HFF-Myc (cell line): ENCODE measurements around the gene TMEM200B.
"Not testable (repeated sequence)": the region's sequence is repeated elsewhere in the genome, so short reads cannot be mapped to it uniquely, and the experiment has no call there.

Experiments used
- DNase-seq: peaks from one replicate; pipeline ENCODE4 v3.0.0-alpha.2; 2011; ENCODE audit warnings: low read depth; ENCODE audit errors: extremely low read depth
- H3K4me3 ChIP-seq: replicated peaks from 2 replicates; pipeline ENCODE4 v1.5.1; 2011; ENCODE audit warnings: low read depth, mild to moderate bottlenecking, control low read depth, low read length
- CTCF ChIP-seq: IDR thresholded peaks from 2 replicates; pipeline ENCODE4 v1.5.1; 2012; ENCODE audit warnings: mild to moderate bottlenecking, low read depth, low read length, control low read depth; ENCODE audit errors: missing control alignments

The TMEM200B gene

GRCh38 chr1:29113413-29114117, 10.1 kb downstream of the TMEM200B start:
- H3K4me3 ChIP-seq, result no peak overlapping the region
- DNase-seq, result no peak
- no peak for TF ChIP-seq CTCF

- H3K4me3 ChIP-seq, result no peak overlapping the region
- no peak for TF ChIP-seq CTCF
- DNase-seq, result no peak
Observed at GRCh38 chr1:29112705-29113412, 10.8 kb downstream of the TMEM200B start.

- not testable (repeated sequence) for H3K4me3 ChIP-seq, DNase-seq
Observed at GRCh38 chr1:29108041-29108440, 15.7 kb downstream of the TMEM200B start.

- TF ChIP-seq CTCF, result no peak
- no peak for DNase-seq
- no peak overlapping the region for H3K4me3 ChIP-seq
Observed at GRCh38 chr1:29105822-29106221, 17.9 kb downstream of the TMEM200B start.

- H3K4me3 ChIP-seq, result no peak overlapping the region
- no peak for DNase-seq
- TF ChIP-seq CTCF, result no peak
Observed at GRCh38 chr1:29100487-29100886, 23.2 kb downstream of the TMEM200B start.

- H3K4me3 ChIP-seq, result no peak overlapping the region
- no peak for TF ChIP-seq CTCF
- DNase-seq, result no peak
Observed at GRCh38 chr1:29099286-29099685, 24.4 kb downstream of the TMEM200B start.

- no peak for TF ChIP-seq CTCF
- DNase-seq, result no peak
- H3K4me3 ChIP-seq, result no peak overlapping the region
Observed at GRCh38 chr1:29096231-29096886, 27.3 kb downstream of the TMEM200B start.
